Measurements from ENCODE around the gene CCSER1.

DNA sequence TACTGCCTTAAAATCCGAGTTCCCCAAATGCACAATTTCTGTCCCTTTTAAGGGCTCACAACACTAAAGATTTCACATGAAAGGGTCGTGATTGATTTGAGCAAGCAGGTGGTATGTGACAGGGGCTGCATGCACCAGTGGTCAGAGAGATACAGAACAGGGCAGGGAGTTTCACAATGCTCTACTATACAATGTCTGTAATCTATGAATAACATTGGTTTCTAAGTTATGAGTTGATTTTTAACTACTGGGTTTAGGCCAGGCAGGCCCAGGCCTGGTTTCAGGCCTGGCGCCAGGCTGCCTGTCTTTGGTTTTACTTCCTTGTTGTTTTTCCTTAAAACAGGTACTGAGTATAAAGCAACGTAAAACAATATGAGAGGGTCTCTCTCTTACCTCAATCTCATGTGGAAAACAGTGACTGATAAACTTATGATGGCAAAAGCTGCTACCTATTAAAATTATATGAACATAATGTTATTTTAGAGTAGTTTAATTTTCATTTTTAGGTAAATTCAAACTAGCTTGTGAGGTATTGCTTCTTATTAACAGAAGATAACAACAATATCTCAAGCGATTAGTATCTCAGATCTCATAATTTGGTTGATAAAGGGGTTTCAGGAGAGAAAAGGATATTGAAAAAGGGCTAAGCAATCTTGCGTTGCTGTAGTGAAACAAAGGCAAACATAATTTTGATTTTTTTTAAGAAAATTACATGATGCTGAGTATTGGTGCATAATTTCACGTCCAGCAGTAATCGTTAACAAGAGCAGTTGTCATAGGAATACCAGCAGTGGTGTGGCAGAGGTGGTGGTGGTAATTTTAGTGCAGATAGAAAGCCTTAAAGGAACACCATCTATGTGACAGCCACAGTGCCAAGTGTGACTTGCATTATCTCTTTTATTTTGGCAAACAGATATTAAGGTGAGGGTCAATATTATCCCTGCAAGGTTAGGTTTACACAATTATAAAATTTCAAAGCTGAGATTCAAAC, 1232.1 kb downstream of the CCSER1 start:
- TF ChIP-seq CTCF (IDR thresholded peaks at IDR 0.05) (no peak), POLR2A (IDR thresholded peaks at IDR 0.05) (no peak), EP300 (IDR thresholded peaks at IDR 0.05) (no peak)

Data from upper lobe of left lung (tissue), 4 donors.